Stimulated activated CD4-positive, alpha-beta T cell treated with anti-CD3 and anti-CD28 coated beads, Interleukin-12 subunit alpha, Interleukin-12 subunit beta, amount 100 ng/mL, for 24 hours (primary cell): ENCODE results near the gene FOXD4L1.
"Not testable (repeated sequence)": the region's sequence is repeated elsewhere in the genome, so short reads cannot be mapped to it uniquely, and the experiment has no call there.

ENCODE experiments used
- DNase-seq, 2 experiments: peaks; one replicate each; pipeline ENCODE4 v3.0.0-alpha.2; 2020; ENCODE audit warnings: low read depth in 2 of 2

FOXD4L1 gene

DNA sequence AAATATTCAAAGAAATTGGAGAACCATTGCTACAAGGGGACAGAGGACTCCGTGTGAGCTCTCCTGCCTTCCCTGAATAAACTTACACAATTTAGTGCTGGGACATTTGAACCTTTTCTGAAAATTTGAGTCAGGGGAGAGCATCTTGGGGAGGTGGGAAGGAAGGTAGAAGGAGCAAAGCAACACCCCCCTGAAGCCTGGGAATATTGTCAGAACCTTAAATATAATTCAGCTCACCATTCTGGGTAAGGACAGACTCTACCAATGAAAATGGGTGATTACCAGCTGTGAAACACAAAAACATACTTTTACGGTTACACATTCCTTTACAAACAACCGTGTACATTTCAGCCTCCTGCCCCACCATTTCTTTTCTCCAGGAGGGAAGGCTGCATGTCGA is at the start of gene FOXD4L1:
Gene FOXD4L1, plus strand, starts transcription at position 301 of the 400 bp plus-strand sequence. CDS start 592 bp downstream, outside the sequence.
- DNase-seq = not testable (repeated sequence)

GRCh38 chr2:113465770-113466169 is 32.7 kb upstream of the FOXD4L1 start:
- not testable (repeated sequence) for DNase-seq

DNA sequence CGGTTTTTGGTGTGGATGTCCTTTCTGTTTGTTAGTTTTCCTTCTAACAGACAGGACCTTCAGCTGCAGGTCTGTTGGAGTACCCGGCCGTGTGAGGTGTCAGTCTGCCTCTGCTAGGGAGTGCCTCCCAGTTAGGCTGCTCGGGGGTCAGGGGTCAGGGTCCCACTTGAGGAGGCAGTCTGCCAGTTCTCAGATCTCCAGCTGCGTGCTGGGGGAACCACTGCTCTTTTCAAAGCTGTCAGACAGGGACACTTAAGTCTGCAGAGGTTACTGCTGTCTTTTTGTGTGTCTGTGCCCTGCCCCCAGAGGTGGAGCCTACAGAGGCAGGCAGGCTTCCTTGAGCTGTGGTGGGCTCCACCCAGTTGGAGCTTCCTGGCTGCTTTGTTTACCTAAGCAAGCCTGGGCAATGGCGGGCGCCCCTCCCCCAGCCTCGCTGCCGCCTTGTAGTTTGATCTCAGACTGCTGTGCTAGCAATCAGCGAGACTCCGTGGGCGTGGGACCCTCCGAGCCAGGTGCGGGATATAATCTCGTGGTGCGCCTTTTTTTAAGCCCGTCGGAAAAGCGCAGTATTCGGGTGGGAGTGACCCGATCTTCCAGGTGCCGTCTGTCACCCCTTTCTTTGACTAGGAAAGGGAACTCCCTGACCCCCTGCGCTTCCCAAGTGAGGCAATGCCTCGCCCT is 21.6 kb upstream of the FOXD4L1 start:
- not testable (repeated sequence) for DNase-seq

DNA sequence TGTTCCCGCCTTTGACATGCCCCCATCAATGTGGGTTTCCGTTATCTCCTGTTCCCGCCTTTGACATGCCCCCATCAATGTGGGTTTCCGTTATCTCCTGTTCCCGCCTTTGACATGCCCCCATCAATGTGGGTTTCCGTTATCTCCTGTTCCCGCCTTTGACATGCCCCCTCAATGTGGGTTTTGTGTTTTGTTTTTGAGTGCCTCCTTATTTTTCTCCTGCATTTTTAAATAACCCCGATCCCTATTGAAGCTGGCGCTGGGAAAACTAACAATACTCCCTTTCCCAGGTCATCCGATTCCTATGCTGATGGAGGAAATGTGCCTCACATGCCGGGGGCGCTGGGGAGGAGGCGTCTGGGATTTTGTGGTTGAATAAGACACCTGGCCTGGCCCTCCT is 1.9 kb upstream of the FOXD4L1 start:
- not testable (repeated sequence) for DNase-seq

GRCh38 chr2:113499019-113499885 is 787 bp downstream of the FOXD4L1 start:
- not testable (repeated sequence) for DNase-seq

GRCh38 chr2:113499886-113500722 is 1.6 kb downstream of the FOXD4L1 start:
- not testable (repeated sequence) for DNase-seq

- not testable (repeated sequence) for DNase-seq
Observed at GRCh38 chr2:113500723-113501038, 2.2 kb downstream of the FOXD4L1 start.

GRCh38 chr2:113502216-113503093 is 4.0 kb downstream of the FOXD4L1 start:
- DNase-seq = not testable (repeated sequence)

DNA sequence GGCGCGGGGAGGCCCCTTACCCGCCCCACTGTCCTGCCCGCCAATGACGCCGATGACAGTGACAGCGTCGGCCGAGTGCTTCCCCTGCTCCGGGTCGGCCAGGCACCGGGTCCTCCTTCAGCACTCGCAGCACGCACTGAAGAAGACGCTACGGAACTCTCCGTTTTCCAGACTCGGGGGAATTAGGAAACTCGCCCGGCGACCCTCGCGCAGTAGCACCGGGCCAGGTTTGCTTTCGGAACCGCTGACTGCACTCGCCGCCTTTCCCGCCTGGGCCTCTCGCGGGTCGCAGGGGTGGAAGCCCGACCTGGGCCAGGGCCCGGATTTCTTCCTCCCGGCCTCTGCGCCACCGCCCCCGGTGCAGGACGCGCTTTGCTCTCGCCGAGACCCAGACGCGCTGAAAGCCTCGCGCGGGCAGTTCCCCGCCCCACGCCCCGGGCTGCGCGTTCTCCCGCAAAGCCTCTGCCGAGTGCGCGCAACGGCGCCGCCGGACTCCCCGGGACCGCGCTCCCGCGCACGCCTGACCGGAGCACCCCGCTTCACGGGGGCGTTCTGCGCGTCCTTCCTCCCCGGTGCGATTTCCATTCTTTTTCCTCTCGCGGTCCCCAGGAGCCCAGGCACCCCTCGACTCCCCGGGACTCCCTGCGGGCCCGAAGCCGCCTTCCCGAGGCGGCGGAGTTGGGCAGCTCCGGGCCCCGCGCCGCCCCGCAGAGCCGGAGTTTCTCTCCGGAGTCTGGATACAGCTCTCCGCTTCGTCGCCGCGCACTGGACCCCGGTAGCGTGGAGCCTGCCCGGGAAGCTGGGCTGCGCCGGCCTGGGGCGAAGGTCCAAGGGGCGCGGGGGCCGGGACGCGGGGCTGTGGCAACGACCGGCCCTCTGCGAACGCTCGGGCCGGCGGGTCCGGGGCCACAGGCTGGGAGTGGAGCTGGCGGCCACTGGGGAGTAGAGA is 4.9 kb downstream of the FOXD4L1 start:
- DNase-seq = peak in 1 of 2 experiments; percentile 28

DNA sequence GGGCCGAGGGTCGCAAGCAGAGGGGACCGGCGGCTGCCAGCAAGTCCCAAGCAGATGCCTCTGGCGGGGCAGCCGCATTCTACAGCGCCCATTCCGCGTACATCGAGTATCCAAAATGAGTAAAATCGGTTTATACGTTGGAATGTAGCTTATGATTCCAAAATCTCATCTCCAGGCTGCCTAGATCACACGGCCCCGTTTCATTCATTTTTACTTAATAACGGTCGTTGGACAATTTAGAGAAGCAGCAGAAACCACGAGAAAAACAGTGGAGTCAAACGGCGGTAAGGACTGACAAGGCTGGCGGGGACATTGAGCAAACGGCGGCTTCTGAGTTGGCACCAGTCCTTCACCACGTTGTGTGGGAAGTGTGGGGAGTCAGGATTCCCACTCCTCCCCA is 5.6 kb downstream of the FOXD4L1 start:
- DNase-seq = not testable (repeated sequence)

DNA sequence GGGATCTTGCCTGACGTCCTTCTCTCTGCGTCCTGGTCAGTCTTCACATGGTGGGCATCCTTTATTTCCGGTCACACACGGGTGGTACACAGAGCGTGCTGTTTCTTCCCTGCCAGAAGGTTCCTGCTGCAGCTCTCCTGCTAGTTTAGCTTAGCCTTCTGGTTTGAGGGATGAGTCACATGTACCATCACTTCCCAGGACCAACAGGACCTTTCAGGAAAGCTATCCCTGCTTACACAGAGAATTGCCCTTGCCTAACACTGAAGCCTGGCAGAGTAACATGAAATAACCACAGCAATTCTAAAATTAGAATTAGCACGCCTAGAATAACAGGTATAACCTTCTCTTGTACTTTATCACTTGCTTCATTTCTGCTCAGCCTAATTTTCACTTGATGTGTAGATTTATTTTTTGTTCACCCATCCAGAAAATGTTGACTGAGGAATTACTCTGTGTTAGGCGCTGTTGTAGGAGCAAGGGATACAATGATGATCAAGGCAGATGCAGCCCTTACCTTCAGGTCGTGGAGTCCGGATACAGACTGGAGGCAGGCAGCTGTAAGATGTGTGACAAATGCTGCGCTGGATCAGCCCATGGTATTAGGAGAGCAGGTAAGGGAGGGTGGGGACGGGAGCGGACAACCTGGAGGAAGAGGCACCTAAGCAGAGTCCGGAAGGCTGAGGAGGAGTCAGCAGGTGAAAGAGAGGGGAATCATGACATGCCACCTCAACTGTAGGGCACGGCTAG is 9.1 kb downstream of the FOXD4L1 start:
- not testable (repeated sequence) for DNase-seq

DNA sequence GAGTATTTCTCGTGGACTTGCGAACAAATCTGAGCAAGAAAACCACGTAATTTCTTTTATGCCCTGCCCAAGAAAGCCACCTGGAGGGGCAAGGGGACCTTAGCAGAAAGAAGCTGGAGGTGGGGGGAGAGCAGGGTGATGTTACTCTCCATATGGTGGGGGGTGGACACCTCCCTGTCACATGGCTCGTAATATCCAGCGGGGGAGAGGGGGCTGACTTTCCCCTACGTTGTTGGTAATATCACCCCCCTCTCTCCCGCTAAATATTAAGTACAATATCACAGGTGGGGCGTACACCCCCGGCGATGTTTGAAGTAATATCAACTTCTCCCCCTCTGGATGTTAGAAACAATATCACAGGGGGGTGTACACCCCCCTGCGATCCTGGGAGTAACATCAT is 9.7 kb downstream of the FOXD4L1 start:
- not testable (repeated sequence) for DNase-seq

DNA sequence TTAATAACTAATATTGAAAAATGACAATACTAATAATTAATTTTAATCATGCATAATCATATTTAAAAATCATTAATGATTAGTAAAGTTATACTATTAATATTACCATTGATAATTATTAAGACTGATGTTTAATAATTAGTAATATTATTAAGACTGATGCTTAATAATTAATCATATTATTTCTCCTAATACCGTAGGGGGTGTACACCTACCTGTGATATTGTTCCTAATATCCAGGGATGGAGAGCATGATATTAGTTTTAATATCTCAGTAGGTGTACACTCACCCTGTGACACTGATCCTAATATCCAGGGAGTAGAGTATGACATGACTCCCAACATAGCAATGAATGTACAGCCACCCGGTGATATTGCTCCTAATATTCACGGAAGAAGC is 12.4 kb downstream of the FOXD4L1 start:
- not testable (repeated sequence) for DNase-seq

- not testable (repeated sequence) for DNase-seq
Observed at GRCh38 chr2:113511859-113512258, 13.4 kb downstream of the FOXD4L1 start.

DNA sequence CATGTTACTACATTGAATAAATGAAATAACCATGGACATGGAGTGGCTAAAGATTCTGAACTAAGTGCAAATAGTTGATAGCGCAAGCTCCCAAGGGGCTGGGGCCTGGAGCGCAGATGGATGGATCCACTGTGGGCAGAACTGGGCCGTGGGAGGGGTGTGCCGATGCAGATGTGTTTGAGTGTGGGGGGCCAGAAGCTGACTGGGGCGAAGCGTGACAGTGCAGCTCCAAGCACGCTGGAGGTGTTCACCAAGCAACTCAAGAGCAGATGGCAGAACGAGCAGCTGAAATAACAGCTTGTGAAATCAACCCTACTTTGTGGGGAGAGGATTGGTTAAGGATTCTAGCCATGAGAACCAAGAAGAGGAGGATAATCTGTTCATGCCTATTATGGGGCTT is 17.0 kb downstream of the FOXD4L1 start:
- DNase-seq = not testable (repeated sequence)

DNA sequence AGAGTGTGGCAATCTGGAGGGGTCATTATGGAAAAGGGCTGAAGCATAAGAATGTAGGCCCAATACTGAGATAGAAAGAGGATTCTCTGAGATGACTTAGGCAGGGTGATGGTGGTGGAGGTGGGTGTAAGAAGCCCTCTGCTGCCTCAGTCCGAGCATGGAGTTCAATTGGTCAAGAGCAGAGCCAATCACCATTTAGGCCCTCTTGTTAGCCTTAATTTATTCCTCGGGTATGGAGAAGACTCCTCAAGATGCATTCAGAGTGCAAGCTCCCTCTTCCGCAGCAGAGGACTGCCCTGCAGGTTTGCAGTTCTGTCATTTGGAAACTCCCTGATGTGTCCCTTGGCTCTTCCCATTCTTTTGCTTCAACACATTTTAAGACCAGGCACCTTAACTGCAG is 17.5 kb downstream of the FOXD4L1 start:
- DNase-seq = not testable (repeated sequence)

- not testable (repeated sequence) for DNase-seq
Observed at GRCh38 chr2:113517025-113517424, 18.6 kb downstream of the FOXD4L1 start.

- DNase-seq = not testable (repeated sequence)
Observed at GRCh38 chr2:113520837-113521236, 22.4 kb downstream of the FOXD4L1 start.

DNA sequence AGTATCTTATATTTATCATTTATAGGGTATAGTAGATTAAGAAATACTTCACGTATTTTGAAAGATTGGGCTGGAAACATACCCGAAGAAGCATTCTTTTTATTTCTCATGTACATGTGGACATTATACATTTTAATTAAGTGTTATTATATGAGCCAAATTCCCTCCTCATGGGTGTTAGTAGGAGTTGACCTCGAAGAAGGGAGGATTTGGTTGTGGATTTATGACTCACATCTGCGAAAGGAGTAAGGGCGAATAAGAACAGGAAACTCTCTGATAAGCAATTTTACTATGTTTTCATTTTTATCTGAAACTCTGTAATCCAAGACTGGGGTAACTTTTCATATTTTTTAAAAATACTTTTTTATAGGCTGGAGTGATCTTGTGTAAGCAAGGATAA is 23.0 kb downstream of the FOXD4L1 start:
- DNase-seq = not testable (repeated sequence)
